Peyer's patch (tissue), 4 donors: ENCODE data around the gene RNF213.

Experiments
- CTCF ChIP-seq, 6 experiments: fragments of 450-650 bp in 4 of 6; fragments of 200-600 bp in 2 of 6; sonication (generic) in 1 of 6; IDR thresholded peaks; one replicate each; pipeline ENCODE4 v1.5.1; 2017 to 2019; ENCODE audit warnings: antibody characterized with exemption in 6 of 6, mild to moderate bottlenecking in 3 of 6, moderate library complexity in 1 of 6
- POLR2A ChIP-seq, 2 donors: fragments of 450-650 bp; IDR thresholded peaks; one replicate each; pipeline ENCODE4 v1.5.1; 2017; ENCODE audit warnings: antibody characterized with exemption in 2 of 2, mild to moderate bottlenecking in 2 of 2, moderate library complexity in 2 of 2

GRCh38 chr17:80386341-80386740, 125.7 kb downstream of the RNF213 start:
- TF ChIP-seq CTCF (IDR thresholded peaks at IDR 0.05) (no peak), POLR2A (IDR thresholded peaks at IDR 0.05) (no peak)
